NCI-H1105 (cell line): ENCODE results near the gene ZNF443.
"Not testable (repeated sequence)": the region's sequence is repeated elsewhere in the genome, so short reads cannot be mapped to it uniquely, and the experiment has no call there.

Experiments
- DNase-seq: peaks from one replicate; lab custom pipeline; 2025; lab: John Stamatoyannopoulos, UW

The ZNF443 gene

DNA sequence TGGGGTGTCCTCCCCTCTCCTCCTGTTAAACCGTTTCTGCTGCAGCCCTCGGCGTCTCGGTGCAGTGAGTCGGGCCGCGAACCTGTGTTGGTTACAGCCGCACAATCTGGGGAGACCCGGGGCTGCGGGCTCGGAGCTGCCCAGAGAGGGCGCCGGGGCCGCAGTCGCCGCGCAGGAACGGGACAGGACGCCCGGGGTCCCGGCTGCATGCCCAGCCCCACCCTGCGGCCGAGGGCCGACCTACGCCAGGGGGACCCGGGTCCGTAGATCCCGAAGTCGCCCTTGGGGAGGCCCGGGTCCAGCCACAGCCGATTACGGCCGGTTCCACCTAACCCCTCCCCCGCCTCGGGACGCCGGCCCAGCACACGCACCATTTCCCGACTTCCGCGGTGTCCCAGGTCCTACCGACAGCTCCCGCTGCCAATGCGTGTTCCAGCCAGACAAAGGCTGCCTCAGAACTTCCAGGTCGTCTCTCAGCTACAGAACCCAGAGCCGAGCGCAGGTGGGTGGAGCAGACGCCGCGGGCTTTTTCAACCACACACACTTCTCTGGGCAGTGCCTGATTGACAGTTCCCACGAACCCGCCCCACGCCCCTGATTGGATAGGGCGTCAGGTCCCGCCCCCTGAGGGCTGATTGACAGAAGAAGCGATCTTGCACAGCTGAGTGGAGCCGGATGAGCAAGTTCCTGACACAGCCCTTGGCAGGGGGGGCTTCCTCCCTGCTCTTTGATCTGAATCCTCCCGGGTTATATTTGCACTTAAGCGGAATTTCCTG, at the start of gene ZNF443:
Gene ZNF443, minus strand, starts transcription at position 481 of the 776 bp plus-strand sequence. Its CDS starts 107 bp downstream, at position 374.
- peak; percentile 96 for DNase-seq

DNA sequence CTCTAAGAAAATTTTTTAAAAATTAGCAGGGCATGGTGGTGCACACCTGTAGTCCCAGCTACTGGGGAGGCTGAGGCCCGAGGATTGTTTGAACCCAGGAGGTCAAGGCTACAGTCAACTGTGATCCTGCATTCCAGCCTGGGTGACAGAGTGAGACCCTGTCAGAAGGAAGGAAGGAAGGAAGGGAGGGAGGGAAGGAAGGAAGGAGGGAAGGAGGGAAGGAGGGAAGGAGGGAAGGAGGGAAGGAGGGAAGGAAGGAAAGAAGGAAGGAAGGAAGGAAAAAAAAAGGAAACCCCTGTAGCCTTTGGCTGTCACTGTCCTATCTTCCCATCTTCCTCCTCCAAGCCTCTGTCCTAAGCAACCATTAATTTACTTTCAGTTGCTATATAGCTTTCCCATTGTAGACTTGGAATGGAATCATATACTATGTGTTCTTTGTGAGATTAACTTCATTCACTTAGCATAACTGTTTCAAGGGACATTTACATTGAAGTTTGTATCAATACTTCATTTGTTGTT, 45.5 kb upstream of the ZNF443 start:
- DNase-seq = not testable (repeated sequence)

DNA sequence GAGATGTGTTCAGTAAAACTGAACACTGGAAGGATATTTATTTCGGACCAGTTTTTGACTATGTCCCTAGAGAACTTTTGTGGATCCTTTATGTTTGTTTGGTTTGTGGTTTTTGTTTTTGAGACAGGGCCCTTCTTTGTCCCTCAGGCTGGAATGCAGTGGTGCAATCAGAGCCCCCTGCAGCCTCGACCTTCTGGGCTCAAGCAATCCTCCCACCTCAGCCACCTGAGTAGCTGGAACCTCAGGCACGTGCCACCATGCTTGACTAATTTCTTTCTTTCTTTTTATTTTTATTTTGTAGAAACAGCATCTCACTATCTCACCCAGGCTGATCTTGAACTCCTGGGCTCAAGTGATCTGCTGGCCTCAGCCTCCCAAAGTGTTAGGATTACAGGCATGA, 44.8 kb upstream of the ZNF443 start:
- no peak for DNase-seq

DNA sequence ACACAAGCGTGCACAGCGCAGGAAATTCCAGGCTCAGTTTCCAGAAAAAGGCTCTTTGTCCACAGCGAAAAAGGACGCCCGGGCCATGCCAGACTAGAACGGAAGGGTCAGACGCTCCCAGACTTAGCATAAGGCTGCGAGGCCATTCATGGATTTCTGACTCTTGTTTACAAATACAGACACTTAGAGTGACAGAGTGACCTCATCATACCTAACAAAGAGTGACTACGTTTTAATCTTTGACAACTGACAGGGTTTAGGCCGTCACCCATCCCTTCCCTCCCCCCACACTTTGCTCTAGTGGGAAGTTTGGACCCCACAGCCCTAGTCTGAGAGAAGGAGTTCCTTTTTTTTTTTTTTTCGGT, 44.2 kb upstream of the ZNF443 start:
- no peak for DNase-seq

DNA sequence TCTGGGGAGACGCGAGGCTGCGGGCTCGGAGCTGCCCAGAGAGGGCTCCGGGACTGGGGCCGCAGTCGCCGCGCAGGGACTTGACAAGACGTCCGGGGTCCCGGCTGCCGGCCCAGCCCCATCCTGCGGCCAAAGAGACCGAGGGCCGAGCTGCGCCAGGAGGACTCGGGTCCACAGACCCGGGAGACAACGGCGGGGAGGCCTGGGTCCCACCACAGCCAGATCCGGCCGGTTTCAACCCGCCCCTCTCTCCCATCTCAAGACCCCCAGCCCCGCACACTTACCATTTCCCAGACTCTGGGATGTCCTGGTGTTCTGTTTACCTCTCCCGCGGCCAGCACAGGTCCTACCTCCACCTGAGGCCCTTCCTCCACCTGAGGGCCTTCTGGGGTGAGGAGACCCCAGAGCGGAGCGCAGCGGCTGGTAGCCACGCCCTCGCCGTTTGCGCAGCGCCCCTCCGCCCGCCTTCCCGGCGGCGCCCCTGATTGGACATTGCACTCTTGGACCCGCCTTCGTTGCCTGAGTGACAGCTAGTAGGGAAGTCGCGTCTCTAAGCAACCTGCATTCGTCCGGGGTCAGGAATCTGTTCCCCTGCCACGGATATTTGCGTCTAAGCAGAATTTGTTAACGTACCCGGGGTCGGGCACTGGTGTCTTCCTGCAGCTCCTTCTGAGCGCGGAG, 43.7 kb upstream of the ZNF443 start, which contains the start of gene ZNF709:
Gene ZNF709, minus strand, starts transcription at position 446 of the 681 bp plus-strand sequence. Its CDS starts 159 bp downstream, at position 287.
- DNase-seq = peak; percentile 95

DNA sequence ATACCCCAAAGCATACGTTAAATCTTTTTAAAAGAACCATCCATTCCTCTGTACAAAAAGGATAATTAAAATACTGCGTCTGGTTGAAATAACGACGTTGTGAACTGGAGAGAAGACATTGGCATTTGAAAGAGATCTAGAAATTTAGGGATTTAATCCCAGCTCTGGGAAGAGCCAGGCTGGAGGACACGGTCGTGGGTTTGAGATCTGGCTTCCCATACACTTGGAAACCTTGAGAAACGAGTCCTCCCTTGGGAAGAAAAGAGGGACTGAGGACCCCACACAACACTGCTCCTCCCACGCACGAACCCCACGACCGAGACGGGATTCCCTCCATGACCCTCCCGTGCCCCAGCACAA, 43.2 kb upstream of the ZNF443 start:
- no peak for DNase-seq

DNA sequence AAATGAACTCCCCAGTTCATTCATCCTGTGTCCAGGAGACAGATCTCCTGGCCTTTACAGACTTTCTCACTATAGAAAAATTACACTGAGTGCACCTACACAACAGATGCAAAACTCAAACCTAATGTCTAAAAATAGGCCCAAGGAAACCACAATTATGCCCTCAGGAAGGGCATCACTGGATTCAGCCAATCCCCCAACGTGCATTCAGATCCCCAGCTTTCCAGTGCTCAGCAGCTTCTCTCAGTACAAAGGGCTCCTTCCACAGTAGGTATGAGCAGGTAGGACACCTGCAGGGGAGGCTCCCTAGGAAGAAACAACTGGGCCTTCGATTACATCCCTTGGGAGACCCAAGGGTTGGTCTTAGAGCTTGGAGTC, 41.7 kb upstream of the ZNF443 start:
- DNase-seq = no peak

DNA sequence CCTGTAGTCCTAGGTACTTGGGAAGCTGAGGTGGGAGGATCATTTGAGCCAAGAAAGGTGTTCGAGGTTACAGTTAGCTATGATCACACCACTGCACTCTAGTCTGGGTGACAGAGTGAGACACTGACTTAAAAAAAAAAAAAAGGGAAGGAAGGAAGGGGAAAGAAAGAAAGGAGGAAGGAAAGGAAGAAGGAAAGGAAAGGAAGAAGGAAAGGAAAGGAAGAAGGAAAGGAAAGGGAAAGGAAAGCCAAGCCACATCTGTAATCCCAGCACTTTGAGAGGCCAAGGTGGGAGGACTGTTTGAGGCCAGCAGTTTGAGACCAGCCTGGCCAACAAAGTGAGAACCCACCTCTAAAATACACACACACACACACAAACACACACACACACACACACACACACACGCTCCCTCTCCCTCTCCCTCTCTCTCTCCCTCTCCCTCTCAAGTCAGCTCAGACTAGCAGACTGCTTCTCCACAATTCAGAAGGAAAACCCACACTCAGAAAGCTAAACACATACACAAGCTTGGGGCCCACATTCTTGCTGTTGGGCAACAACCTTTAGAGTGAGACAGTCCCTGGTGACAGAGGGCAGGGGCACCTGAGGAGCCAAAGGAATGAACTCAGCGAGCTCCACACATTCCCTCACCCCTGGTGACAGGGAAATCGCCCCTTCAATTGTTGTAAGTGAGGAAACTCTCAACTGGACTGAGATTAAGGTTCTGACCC, 41.1 kb upstream of the ZNF443 start:
- no peak for DNase-seq

DNA sequence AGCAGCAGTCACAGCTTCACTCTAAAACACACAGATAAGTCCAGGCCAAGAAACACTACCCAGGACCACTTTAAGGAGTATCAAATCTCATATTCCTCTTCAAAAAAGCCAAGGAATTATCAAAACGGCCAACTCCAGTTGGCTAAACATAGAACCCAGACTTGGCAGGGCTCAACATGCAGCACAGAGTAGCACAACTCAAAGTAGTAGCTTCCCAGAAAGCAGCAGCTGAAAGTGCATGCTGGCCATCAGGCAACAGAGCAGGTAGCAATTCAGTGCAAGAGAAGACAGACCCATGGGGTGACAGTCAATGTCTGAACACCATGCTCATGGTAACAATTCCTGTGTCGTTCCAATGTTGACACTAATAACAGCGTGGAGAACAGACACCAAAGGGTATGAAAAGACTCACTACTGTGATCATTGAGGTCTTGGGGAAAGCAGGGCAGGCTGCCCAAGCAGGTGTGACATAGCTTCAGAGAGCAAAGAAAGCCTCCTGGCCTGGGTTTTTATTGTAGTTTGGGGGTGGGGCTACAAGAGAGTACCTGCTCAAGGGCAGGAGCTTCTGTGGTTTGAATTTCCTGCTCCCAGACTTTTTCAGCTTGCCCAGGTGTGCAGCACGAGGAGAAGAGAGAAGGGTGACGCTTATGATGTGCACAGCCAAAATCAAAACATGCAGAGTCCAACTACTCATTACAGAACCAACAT, 37.6 kb upstream of the ZNF443 start:
- DNase-seq = no peak

DNA sequence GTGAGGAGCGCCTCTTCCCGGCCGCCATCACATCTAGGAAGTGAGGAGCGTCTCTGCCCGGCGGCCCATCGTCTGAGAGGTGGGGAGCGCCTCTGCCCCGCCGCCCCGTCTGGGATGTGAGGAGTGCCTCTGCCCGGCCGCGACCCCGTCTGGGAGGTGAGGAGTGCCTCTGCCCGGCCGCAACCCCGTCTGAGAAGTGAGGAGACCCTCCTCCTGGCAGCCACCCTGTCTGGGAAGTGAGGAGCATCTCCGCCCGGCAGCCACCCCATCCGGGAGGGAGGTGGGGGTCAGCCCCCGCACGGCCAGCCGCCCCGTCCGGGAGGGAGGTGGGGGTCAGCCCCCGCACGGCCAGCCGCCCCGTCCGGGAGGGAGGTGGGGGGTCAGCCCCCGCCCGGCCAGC, 26.8 kb upstream of the ZNF443 start:
- DNase-seq = not testable (repeated sequence)

DNA sequence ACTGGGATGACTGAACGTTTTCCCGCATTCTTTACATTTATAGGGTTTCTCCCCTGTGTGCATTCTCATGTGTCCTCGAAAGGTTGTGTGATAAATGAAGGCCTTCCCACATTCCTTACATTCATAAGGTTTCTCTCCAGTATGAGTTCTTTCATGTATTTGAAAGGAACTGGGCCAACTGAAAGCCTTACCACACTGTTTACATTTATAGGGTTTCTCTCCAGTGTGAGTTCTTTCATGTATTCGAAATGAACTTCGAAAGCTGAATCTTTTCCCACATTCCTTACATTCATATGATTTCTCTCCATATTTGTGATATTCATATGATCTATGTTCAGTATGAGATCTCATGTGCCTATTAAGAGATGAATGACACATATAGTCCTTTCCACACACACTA, 24.4 kb upstream of the ZNF443 start:
- no peak for DNase-seq

DNA sequence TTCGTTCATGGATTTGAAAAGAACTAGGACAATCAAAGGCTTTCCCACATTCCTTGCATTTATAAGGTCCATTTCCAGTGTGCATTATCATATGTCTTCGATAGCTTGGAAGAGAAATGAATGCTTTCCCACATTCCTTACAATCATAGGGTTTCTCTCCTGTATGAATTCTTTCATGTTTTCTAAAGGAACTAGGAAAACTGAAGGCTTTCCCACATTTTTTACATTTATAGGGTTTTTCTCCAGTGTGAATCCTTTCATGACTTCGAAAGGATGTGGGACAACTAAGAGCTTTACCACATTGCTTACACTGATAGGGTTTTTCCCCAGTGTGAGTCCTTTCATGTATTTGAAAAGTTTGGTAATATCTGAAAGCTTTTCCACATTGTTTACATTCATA, 23.9 kb upstream of the ZNF443 start:
- no peak for DNase-seq

DNA sequence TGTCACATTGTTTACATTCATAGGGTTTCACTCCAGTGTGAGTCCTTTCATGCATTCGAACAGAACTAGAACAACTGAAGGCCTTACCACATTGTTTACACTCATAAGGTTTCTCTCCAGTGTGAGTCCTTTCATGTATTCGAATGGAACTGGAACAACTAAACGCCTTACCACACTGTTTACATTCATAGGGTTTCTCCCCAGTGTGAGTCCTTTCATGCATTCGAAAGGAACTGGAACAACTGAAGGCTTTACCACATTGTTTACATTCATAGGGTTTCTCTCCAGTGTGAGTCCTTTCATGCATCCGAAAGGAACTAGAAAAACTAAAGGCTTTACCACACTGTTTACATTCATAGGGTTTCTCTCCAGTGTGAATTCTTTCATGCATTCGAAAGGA, 23.3 kb upstream of the ZNF443 start:
- not testable (repeated sequence) for DNase-seq

DNA sequence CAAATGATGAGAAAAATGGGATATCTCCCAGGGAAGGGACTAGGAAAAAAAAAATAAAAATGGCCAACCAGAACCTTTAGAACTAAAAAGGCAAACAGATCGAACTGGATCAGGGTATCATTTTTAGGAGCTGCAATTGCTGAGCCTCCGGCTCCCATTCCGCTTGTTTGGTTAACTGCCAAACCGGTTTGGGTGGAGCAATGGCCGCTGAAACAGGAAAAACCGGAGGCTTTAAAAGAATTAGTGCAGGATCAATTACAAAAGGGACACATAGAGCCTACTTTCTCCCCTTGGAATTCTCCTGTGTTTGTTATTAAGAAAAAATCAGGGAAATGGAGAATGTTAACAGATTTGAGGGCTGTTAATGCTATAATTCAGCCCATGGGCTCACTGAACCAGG, 12.7 kb upstream of the ZNF443 start:
- no peak for DNase-seq

DNA sequence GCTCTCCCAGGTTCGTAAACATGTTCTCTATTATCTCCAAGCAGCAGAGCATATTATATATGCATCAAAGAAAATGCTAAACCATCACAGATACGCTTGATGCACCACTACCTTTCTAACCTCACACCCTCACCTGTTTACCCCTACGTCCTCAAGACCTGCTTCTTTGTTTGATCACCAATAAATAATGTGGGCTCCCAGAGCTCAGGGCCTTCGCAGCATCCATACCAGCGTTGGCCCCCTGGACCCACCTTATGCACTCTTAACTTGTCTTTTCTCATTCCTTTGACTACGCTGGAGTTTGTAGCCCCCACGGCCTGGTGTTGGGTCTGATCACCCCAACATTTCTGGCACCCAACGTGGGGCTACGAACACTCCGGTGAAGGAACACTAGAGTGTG, 10.0 kb upstream of the ZNF443 start:
- DNase-seq = no peak

DNA sequence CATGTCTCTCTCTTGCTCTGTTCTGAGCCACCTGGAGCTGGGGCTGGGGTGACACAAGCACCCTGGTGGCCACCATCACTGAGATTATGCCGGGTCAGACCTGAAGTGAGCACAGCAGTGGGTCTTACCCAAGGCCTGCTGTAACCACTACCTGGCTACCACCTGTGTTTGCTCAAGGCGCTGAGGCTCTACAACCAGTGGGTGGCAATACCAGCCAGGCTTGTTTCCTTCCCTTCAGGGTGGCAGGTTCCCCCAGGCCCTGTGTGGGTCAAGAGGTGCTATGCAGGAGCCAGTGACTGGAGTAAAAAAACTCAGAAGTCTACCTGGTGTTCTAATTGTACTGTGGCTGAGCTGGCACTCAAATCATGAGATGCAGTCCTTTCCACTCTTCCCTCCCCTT, 8.0 kb upstream of the ZNF443 start:
- no peak for DNase-seq

DNA sequence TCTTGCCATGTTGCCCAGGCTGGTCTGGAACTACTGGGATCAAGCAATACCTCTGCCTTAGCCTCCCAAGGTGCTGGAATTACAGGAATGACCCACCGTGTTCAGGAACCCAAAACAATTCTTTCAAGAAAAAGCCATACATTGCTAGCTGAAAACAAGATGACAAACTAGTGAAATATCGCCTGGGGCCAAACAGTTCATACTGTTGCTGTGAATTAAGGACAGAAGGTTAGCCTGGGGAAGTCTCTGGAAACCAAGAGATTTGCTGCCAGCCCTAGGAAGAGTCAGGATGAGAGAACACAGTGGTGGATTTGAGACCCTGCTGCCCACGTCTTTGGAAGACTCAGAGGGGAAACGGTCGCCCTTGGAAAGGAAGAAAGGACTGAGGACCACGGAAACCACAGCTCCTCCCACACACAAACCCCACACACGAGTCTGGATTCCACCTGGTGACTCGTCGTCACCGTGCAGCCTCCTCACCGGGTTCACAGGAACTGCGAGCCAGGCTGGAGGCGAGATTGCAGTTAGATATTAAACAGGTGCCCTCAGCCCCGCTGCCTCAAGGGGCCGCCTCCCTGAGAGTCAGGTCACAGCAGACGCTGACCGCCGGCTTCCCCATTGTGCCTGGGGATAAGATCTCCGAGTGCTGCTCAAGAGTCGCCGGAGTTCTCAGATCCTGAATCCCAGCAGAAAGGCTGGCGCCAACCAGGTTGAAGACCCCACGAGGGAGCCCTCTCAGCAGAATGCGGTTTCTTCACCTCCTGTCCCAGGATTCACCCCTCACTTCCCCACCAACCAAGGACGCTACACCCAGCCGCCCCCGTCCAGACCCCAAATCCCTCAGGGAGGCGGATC, 908 bp downstream of the ZNF443 start:
- DNase-seq = not testable (repeated sequence)

DNA sequence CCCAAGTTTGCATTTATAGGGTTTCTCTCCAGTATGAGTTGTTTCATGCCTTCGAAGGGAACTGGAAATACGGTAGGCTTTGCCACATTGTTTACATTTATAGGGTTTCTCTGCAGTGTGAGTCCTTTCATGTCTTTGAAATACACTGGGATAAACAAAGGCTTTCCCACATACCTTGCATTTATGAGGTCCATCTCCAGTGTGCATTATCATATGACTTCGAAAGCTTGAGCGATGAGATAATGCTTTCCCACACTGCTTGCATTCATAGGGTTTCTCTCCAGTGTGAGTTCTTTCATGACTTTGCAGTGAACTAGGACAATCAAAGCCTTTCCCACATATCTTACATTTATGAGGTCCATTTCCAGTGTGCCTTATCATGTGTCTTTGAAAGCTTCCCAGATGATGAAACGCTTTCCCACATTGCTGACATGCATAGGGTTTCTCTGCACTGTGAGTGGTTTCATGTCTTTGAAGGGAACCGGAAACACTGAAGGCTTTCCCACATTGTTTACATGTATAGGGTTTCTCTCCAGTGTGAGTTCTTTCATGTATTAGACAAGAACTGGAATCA, 10.0 kb downstream of the ZNF443 start:
- DNase-seq = not testable (repeated sequence)

DNA sequence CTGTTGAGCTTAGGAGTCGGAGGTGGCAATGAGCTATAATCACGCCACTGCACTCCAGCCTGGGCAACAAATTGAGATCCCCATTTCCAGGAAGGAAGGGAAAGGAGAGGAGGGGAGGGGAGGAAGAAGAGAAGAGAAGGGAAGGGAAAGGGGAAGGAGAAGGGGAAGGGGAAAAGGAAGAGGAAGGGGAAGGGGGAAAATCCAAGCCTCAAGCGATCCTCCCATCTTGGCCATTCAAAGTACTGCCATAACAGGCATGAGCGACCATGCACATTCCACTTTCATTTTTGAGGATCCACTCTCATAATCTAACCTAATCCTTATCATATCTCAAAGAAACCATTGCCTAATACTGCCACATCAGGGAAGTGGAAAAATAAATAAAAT, 14.9 kb downstream of the ZNF443 start:
- DNase-seq = no peak

DNA sequence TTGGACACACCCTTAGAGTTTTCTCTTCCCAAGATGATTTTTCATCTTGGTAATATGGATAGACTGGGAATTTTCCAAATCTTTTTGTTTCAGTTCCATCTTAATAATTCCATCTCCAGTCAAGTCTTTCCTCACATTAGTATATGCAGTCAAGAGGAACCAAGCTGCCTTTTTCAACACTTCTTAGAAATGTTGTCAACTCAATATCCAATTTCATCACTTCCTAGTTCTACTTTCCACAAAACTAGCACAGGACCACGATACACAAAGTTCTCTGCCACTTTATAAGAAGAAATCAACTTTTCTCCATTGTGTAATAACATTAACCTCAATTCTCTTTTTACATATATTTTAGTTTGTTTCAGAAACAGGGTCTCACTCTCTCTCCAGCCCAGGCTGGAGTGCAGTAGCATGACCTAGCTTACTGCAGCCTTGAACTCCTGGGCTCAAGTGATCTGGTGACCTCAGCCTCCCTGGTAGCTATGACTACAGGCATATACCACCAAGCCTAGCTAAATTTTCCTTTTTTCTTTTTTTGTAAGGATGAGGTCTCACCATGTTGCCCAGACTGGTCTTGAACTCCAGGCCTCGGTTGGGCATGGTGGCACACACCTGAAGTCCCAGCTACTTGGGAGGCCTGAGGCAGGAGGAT, 15.5 kb downstream of the ZNF443 start:
- no peak for DNase-seq
